ENCODE measurements around the gene TTYH3. TPM values are rescaled to one million over a fixed set of nuclear protein-coding genes. Genes with fewer than 3 reads are reported as not detected.
A peak's percentile ranks its signal among the peaks of the same experiment; 100 is the strongest.

Gene TTYH3, protein sequence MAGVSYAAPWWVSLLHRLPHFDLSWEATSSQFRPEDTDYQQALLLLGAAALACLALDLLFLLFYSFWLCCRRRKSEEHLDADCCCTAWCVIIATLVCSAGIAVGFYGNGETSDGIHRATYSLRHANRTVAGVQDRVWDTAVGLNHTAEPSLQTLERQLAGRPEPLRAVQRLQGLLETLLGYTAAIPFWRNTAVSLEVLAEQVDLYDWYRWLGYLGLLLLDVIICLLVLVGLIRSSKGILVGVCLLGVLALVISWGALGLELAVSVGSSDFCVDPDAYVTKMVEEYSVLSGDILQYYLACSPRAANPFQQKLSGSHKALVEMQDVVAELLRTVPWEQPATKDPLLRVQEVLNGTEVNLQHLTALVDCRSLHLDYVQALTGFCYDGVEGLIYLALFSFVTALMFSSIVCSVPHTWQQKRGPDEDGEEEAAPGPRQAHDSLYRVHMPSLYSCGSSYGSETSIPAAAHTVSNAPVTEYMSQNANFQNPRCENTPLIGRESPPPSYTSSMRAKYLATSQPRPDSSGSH
- 167 and 187 TPM in 2 replicates for total RNA-seq (2022)
- Bru-seq, nascent RNA = percentile 65 among the genes with signal in this experiment
- BruChase-seq, experiment 1, labeled RNA remaining after a 6-hour chase = percentile 91 among the genes with signal in this experiment
- percentile 91 among the genes with signal in this experiment for BruChase-seq, experiment 2, labeled RNA remaining after a 2-hour chase
- long read RNA-seq, full-length matches to known transcripts = 49 of 144 reads
- long read RNA-seq, partial matches to known transcripts = 14 of 144 reads
- long read RNA-seq, other reads (novel, unspliced or antisense) = 81 of 144 reads

DNA sequence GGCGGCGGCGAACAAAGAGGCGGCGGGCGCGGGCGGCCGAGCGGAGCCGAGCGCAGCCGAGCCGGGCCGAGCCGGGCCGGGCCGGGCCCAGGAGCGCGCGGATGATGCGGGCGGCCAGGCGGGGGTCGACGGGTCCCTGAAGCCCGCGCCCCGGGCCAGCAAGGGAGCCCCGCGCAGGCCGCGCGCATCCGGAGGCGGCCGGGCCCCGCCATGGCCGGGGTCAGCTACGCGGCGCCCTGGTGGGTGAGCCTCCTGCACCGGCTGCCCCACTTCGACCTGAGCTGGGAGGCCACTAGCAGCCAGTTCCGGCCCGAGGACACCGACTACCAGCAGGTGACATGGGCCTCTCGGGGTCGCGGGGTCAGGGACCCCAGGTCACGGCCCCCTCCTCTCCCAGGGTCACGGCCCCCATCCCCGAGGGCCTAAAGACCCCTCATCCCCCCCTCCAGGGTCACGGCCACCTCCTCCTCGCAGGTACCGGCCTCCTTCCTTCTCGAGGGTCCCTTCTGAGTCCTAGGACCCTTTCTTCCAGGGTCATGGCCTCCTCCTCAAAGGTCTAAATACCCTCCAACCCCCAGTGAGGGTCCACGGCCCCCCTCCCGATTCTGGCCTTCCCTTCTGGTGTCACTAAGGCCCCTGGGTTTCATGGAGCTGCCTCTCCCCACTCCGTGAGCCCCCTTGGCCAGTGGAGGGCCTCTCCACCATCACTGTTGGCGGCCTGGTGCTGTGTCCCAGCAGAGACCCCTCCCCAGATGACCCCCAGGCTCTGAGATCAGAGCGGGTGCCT is at the start of gene TTYH3:
TTYH3 (plus strand) TSS at position 41 of the 787 bp plus-strand sequence; CDS start at position 211, 170 bp downstream.
- TF ChIP-seq, protein P1, sequence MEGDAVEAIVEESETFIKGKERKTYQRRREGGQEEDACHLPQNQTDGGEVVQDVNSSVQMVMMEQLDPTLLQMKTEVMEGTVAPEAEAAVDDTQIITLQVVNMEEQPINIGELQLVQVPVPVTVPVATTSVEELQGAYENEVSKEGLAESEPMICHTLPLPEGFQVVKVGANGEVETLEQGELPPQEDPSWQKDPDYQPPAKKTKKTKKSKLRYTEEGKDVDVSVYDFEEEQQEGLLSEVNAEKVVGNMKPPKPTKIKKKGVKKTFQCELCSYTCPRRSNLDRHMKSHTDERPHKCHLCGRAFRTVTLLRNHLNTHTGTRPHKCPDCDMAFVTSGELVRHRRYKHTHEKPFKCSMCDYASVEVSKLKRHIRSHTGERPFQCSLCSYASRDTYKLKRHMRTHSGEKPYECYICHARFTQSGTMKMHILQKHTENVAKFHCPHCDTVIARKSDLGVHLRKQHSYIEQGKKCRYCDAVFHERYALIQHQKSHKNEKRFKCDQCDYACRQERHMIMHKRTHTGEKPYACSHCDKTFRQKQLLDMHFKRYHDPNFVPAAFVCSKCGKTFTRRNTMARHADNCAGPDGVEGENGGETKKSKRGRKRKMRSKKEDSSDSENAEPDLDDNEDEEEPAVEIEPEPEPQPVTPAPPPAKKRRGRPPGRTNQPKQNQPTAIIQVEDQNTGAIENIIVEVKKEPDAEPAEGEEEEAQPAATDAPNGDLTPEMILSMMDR (IDR thresholded peaks at IDR 0.05; ENCODE audit: unreplicated experiment) = no peak
- BruUV-seq (replicated peaks) = TSS peak; percentile 57
- intact Hi-C loops (cut with micrococcal nuclease; ENCODE audit: unreplicated experiment) = loop anchor here (5.0 kb wide), 1 partner anchor 60 kb away; no protein-coding TSS in a partner anchor
- Mint-ChIP-seq H3K36me3 (ENCODE audit: insufficient read depth, unreplicated experiment) (peaks cover 54% of the 10 kb centered on the region), H3K27ac (ENCODE audit: unreplicated experiment) (peak within 1 kb of the TSS; percentile 86), H3K4me3 (ENCODE audit: low read depth, unreplicated experiment) (peak within 1 kb of the TSS; percentile 99), H3K4me1 (ENCODE audit: low read depth, unreplicated experiment) (peaks cover 48% of the 10 kb centered on the region), H3K9me3 (ENCODE audit: low read depth, unreplicated experiment) (no peaks in the 10 kb centered on the region), H3K27me3 (ENCODE audit: unreplicated experiment) (no peaks in the 10 kb centered on the region)
- CTCF ChIA-PET = interaction anchor here (1.0 to 1.3 kb wide), 3 partner anchors 18 to 181 kb away, joined by 3 to 5 read pairs (median 3); no protein-coding TSS in a partner anchor
- no peak for DNase-seq

DNA sequence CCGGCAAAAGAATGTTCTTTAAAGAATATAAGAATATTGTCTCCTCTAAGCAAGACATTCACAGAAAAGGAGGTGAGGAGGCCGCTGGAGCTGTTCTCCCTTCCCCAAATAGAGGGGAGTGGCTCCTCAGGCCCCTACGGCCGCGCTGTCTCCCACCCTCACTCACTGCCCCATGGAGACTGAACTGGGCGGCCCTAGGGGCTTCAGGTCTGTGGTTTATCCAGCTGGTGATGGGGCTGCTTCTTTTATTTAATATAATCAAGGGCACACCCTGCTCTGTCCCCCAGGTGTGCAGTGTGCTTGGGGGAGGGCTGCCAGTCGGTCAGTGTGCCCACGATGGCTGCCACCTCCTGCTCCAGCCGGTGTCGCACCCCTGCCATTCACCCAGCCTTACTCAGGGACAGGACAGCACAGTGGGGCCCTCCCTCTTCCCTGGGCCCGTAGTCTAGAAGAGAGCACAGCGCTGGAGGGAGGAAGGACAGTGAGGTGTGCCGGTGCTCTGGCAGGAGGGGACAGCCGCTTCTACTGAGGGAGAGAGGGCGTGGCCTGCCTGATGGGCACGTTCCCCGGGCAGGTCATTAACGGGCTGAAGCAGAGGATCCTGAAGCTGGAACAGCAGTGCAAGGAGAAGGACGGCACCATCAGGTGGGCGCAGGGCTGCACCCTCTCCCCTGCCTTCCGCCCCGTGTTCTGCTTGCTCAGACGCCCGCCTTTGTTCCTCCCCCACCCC is 49.6 kb upstream of the TTYH3 start:
- DNase-seq = no peak
- Mint-ChIP-seq H3K9me3 (ENCODE audit: low read depth, unreplicated experiment) (no peaks in the 10 kb centered on the region), H3K27me3 (ENCODE audit: unreplicated experiment) (no peaks in the 10 kb centered on the region), H3K36me3 (ENCODE audit: insufficient read depth, unreplicated experiment) (peaks cover 86% of the 10 kb centered on the region), H3K4me3 (ENCODE audit: low read depth, unreplicated experiment) (no peak overlapping the region), H3K27ac (ENCODE audit: unreplicated experiment) (no peak overlapping the region), H3K4me1 (ENCODE audit: low read depth, unreplicated experiment) (no peaks in the 10 kb centered on the region)
- intact Hi-C loops (cut with micrococcal nuclease; ENCODE audit: unreplicated experiment) = no loop called here
- no TSS peak for BruUV-seq (replicated peaks)
- TF ChIP-seq, protein P1 (IDR thresholded peaks at IDR 0.05; ENCODE audit: unreplicated experiment) = no peak
- CTCF ChIA-PET = interaction anchor here (1.7 kb wide), 1 partner anchor 10 kb away, joined by 4 read pairs; no protein-coding TSS in a partner anchor

DNA sequence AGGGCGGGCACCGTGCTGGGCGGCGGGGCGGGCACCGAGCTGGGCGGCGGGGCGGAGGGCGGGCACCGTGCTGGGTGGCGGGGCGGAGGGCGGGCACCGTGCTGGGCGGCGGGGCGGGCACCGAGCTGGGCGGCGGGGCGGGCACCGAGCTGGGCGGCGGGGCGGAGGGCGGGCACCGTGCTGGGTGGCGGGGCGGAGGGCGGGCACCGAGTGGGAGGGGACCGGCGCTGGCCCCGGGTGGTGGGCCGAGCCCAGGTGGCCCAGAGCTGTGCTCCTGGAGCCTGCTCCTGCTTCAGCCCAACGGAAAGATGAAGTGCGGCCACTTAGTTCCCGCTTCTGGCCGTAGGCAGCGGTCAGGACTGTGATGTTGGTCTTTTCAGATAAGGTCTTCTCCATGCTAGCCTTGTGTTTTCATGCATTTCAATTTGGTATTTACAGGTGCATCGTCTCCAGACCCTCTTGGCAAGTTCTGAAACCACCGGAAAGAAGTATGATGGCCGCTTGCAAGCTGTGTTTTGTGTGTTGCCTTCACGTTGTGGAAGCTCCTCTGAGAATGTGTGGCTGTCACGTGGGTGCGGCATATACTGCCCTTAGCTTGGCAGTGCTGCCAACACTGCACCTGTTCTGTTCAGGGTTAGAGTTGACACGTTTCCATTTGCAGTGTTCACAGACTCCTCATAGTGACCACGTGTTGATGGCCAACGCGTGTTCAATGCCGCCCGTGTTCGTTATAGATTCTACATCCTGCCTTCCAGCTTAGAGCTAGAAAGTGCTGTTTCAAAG is 47.8 kb upstream of the TTYH3 start:
- BruUV-seq (replicated peaks) = no TSS peak
- CTCF ChIA-PET = interaction anchor here (0.6 kb wide), 1 partner anchor 23 kb away, joined by 8 read pairs; no protein-coding TSS in a partner anchor
- no peak for DNase-seq
- H3K27ac Mint-ChIP-seq (ENCODE audit: unreplicated experiment) = no peak overlapping the region
- no peak overlapping the region for H3K4me3 Mint-ChIP-seq (ENCODE audit: low read depth, unreplicated experiment)
- no peaks in the 10 kb centered on the region for H3K9me3 Mint-ChIP-seq (ENCODE audit: low read depth, unreplicated experiment)
- no peaks in the 10 kb centered on the region for H3K27me3 Mint-ChIP-seq (ENCODE audit: unreplicated experiment)
- H3K36me3 Mint-ChIP-seq (ENCODE audit: insufficient read depth, unreplicated experiment) = peaks cover 87% of the 10 kb centered on the region
- intact Hi-C loops (cut with micrococcal nuclease; ENCODE audit: unreplicated experiment) = no loop called here
- TF ChIP-seq, protein P1 (IDR thresholded peaks at IDR 0.05; ENCODE audit: unreplicated experiment) = no peak
- H3K4me1 Mint-ChIP-seq (ENCODE audit: low read depth, unreplicated experiment) = no peaks in the 10 kb centered on the region

Data from Calu3 (cell line).